ENCODE measurements around the gene ACAD9. TPM values are rescaled to one million over a fixed set of nuclear protein-coding genes. Genes with fewer than 3 reads are reported as not detected.

Gene ACAD9
- total RNA-seq, 1 donor from 2014 or later, result 57.3 TPM

GRCh38 chr3:128940252-128940651 is 60.8 kb downstream of the ACAD9 start:
- Mint-ChIP-seq H3K27me3 (peaks cover 16% of the 10 kb centered on the region), H3K4me1 (no peaks in the 10 kb centered on the region), H3K4me3 (no peak overlapping the region), H3K36me3 (ENCODE audit: low read depth) (no peaks in the 10 kb centered on the region), H3K27ac (no peak overlapping the region), H3K9me3 (no peaks in the 10 kb centered on the region)
- intact Hi-C loops (cut with micrococcal nuclease), result no loop called here
- no peak for ATAC-seq (ENCODE audit: low read depth)
- DNase-seq, result no peak
- ChIA-PET POLR2A (no interaction called here), CTCF (no interaction called here)
- no peak for TF ChIP-seq CTCF (IDR thresholded peaks at IDR 0.05)

GRCh38 chr3:128942161-128942952 is 62.9 kb downstream of the ACAD9 start:
- no peak for TF ChIP-seq CTCF (IDR thresholded peaks at IDR 0.05)
- intact Hi-C loops (cut with micrococcal nuclease), result no loop called here
- Mint-ChIP-seq H3K36me3 (ENCODE audit: low read depth) (no peaks in the 10 kb centered on the region), H3K4me3 (no peak overlapping the region), H3K27ac (no peak overlapping the region), H3K9me3 (no peaks in the 10 kb centered on the region), H3K4me1 (no peaks in the 10 kb centered on the region), H3K27me3 (peaks cover 16% of the 10 kb centered on the region)
- POLR2A ChIA-PET, result no interaction called here
- CTCF ChIA-PET, result no interaction called here
- DNase-seq, result no peak
- no peak for ATAC-seq (ENCODE audit: low read depth)

- Mint-ChIP-seq H3K4me1 (no peaks in the 10 kb centered on the region), H3K27ac (no peak overlapping the region), H3K4me3 (no peak overlapping the region), H3K9me3 (no peaks in the 10 kb centered on the region), H3K36me3 (ENCODE audit: low read depth) (no peaks in the 10 kb centered on the region), H3K27me3 (peaks cover 15% of the 10 kb centered on the region)
- intact Hi-C loops (cut with micrococcal nuclease), result no loop called here
- DNase-seq (no peak), ATAC-seq (ENCODE audit: low read depth) (no peak)
- TF ChIP-seq CTCF (IDR thresholded peaks at IDR 0.05), result no peak
- POLR2A ChIA-PET, result no interaction called here
- CTCF ChIA-PET, result no interaction called here
These were observed 65.8 kb downstream of the ACAD9 start for GRCh38 chr3:128945041-128945877.

- Mint-ChIP-seq H3K4me1 (no peaks in the 10 kb centered on the region), H3K4me3 (no peak overlapping the region), H3K36me3 (ENCODE audit: low read depth) (no peaks in the 10 kb centered on the region), H3K27me3 (peaks cover 12% of the 10 kb centered on the region), H3K9me3 (no peaks in the 10 kb centered on the region), H3K27ac (no peak overlapping the region)
- ChIA-PET POLR2A (no interaction called here), CTCF (no interaction called here)
- ATAC-seq (ENCODE audit: low read depth) (no peak), DNase-seq (no peak)
- intact Hi-C loops (cut with micrococcal nuclease), result no loop called here
- no peak for TF ChIP-seq CTCF (IDR thresholded peaks at IDR 0.05)
These were observed 66.4 kb downstream of the ACAD9 start for GRCh38 chr3:128945878-128946175.

- ChIA-PET CTCF (no interaction called here), POLR2A (interaction anchor here (0.8 kb wide), 1 partner anchor 339 kb away, joined by 3 read pairs; no protein-coding TSS in a partner anchor)
- Mint-ChIP-seq H3K4me1 (no peaks in the 10 kb centered on the region), H3K27ac (no peak overlapping the region), H3K27me3 (peaks cover 12% of the 10 kb centered on the region), H3K9me3 (no peaks in the 10 kb centered on the region), H3K4me3 (no peak overlapping the region), H3K36me3 (ENCODE audit: low read depth) (no peaks in the 10 kb centered on the region)
- ATAC-seq (ENCODE audit: low read depth), result no peak
- intact Hi-C loops (cut with micrococcal nuclease), result no loop called here
- no peak for DNase-seq
- TF ChIP-seq CTCF (IDR thresholded peaks at IDR 0.05), result no peak
These were observed 67.0 kb downstream of the ACAD9 start for GRCh38 chr3:128946411-128946810.
